ENCODE results near the gene GPR17.
A peak's percentile ranks its signal among the peaks of the same experiment; 100 is the strongest.

The GPR17 gene

GRCh38 chr2:127626917-127627739 lies 18.8 kb upstream of the GPR17 start:
- no peak for TF ChIP-seq EZH2phosphoT487 (IDR thresholded peaks at IDR 0.05; ENCODE audit: borderline replicate concordance, low read length)
- TF ChIP-seq, protein P1, sequence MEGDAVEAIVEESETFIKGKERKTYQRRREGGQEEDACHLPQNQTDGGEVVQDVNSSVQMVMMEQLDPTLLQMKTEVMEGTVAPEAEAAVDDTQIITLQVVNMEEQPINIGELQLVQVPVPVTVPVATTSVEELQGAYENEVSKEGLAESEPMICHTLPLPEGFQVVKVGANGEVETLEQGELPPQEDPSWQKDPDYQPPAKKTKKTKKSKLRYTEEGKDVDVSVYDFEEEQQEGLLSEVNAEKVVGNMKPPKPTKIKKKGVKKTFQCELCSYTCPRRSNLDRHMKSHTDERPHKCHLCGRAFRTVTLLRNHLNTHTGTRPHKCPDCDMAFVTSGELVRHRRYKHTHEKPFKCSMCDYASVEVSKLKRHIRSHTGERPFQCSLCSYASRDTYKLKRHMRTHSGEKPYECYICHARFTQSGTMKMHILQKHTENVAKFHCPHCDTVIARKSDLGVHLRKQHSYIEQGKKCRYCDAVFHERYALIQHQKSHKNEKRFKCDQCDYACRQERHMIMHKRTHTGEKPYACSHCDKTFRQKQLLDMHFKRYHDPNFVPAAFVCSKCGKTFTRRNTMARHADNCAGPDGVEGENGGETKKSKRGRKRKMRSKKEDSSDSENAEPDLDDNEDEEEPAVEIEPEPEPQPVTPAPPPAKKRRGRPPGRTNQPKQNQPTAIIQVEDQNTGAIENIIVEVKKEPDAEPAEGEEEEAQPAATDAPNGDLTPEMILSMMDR (IDR thresholded peaks at IDR 0.05; ENCODE audit: low read depth, low read length, poor library complexity, severe bottlenecking), result no peak
- H3K36me3 ChIP-seq (ENCODE audit: control insufficient read depth, low read length), result no peaks in the 10 kb centered on the region
- H3K4me3 ChIP-seq (ENCODE audit: low read length), result peak overlapping the region; percentile 22; the same call in 1 of the 2 replicates
- H3K4me1 ChIP-seq (ENCODE audit: control insufficient read depth, low read length), result peaks cover 39% of the 10 kb centered on the region
- H4K20me1 ChIP-seq (ENCODE audit: control insufficient read depth, insufficient read depth, low read depth, low read length), result no peaks in the 10 kb centered on the region
- H3K9me3 ChIP-seq (ENCODE audit: control insufficient read depth, insufficient read depth, low read length), result no peaks in the 10 kb centered on the region
- H3K27ac ChIP-seq (ENCODE audit: low read depth, low read length), result no peak overlapping the region
- H3F3A ChIP-seq (ENCODE audit: control insufficient read depth, insufficient read depth), result no peaks in the 10 kb centered on the region
- no peaks in the 10 kb centered on the region for H3K27me3 ChIP-seq (ENCODE audit: control insufficient read depth, low read length)
- no peaks in the 10 kb centered on the region for H3K9me2 ChIP-seq (replicated peaks; ENCODE audit: control insufficient read depth, low read length)
- H3K4me2 ChIP-seq (ENCODE audit: low read length), result peak overlapping the region; percentile 52
- no peaks in the 10 kb centered on the region for H3K79me2 ChIP-seq (ENCODE audit: control insufficient read depth, low read length)

- TF ChIP-seq EZH2phosphoT487 (IDR thresholded peaks at IDR 0.05; ENCODE audit: borderline replicate concordance, low read length), result no peak
- TF ChIP-seq, protein P1 (IDR thresholded peaks at IDR 0.05; ENCODE audit: low read depth, low read length, poor library complexity, severe bottlenecking), result no peak
- no peaks in the 10 kb centered on the region for H3K36me3 ChIP-seq (ENCODE audit: control insufficient read depth, low read length)
- no peaks in the 10 kb centered on the region for H4K20me1 ChIP-seq (ENCODE audit: control insufficient read depth, insufficient read depth, low read depth, low read length)
Measured at GRCh38 chr2:127627740-127628571, 18.0 kb upstream of the GPR17 start.

GRCh38 chr2:127628767-127629614 lies 17.0 kb upstream of the GPR17 start:
- Histone ChIP-seq H3K27ac (ENCODE audit: low read depth, low read length) (no peak overlapping the region), H3K4me3 (ENCODE audit: low read length) (no peak overlapping the region), H3K79me2 (ENCODE audit: control insufficient read depth, low read length) (no peaks in the 10 kb centered on the region), H4K20me1 (ENCODE audit: control insufficient read depth, insufficient read depth, low read depth, low read length) (no peaks in the 10 kb centered on the region), H3K27me3 (ENCODE audit: control insufficient read depth, low read length) (no peaks in the 10 kb centered on the region), H3K36me3 (ENCODE audit: control insufficient read depth, low read length) (no peaks in the 10 kb centered on the region), H3K4me2 (ENCODE audit: low read length) (no peak overlapping the region), H3K9me2 (replicated peaks; ENCODE audit: control insufficient read depth, low read length) (no peaks in the 10 kb centered on the region), H3F3A (ENCODE audit: control insufficient read depth, insufficient read depth) (no peaks in the 10 kb centered on the region), H3K4me1 (ENCODE audit: control insufficient read depth, low read length) (peaks cover 58% of the 10 kb centered on the region), H3K9me3 (ENCODE audit: control insufficient read depth, insufficient read depth, low read length) (no peaks in the 10 kb centered on the region)
- no peak for TF ChIP-seq EZH2phosphoT487 (IDR thresholded peaks at IDR 0.05; ENCODE audit: borderline replicate concordance, low read length)
- TF ChIP-seq, protein P1 (IDR thresholded peaks at IDR 0.05; ENCODE audit: low read depth, low read length, poor library complexity, severe bottlenecking), result no peak

More at GRCh38 chr2:127627740-127628571, 18.0 kb upstream of the GPR17 start:
- Histone ChIP-seq H3K27ac (ENCODE audit: low read depth, low read length) (no peak overlapping the region), H3K4me2 (ENCODE audit: low read length) (no peak overlapping the region), H3K4me1 (ENCODE audit: control insufficient read depth, low read length) (peaks cover 47% of the 10 kb centered on the region), H3K4me3 (ENCODE audit: low read length) (no peak overlapping the region), H3K27me3 (ENCODE audit: control insufficient read depth, low read length) (no peaks in the 10 kb centered on the region), H3K9me3 (ENCODE audit: control insufficient read depth, insufficient read depth, low read length) (no peaks in the 10 kb centered on the region), H3K79me2 (ENCODE audit: control insufficient read depth, low read length) (no peaks in the 10 kb centered on the region), H3K9me2 (replicated peaks; ENCODE audit: control insufficient read depth, low read length) (no peaks in the 10 kb centered on the region), H3F3A (ENCODE audit: control insufficient read depth, insufficient read depth) (no peaks in the 10 kb centered on the region)

Data from DOHH2 (cell line).